Measurements from ENCODE around the gene SDHA.

DNA sequence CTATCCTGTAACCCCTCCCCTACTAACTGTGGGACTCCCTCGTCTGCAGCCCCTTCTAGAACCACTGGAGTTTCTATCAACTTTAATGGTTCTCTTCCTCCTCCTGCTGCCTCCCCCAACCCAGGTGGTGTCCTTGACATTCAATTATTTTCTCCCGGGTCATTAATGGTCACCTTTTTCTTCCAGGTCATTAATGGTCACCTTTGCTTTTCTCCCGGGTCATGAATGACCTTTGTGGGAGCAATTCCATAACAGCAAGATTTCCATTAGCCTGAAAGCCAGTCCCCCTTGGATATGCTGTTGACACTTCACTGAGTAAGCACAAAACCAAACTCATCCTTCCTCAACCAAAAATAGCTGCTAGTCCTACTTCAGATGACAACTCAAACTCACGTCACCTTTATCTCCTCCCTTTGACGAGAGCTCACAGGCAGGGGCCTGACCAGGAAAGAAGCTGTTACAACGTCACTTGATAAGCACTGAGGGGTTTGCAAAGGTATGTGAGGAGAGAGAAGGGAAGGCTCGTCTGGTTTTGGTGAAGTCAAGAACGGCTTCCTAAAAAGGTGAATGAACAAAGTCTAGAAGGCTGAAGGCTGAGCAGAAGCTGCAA is 11.1 kb upstream of the SDHA start:
- TF ChIP-seq, protein P1, sequence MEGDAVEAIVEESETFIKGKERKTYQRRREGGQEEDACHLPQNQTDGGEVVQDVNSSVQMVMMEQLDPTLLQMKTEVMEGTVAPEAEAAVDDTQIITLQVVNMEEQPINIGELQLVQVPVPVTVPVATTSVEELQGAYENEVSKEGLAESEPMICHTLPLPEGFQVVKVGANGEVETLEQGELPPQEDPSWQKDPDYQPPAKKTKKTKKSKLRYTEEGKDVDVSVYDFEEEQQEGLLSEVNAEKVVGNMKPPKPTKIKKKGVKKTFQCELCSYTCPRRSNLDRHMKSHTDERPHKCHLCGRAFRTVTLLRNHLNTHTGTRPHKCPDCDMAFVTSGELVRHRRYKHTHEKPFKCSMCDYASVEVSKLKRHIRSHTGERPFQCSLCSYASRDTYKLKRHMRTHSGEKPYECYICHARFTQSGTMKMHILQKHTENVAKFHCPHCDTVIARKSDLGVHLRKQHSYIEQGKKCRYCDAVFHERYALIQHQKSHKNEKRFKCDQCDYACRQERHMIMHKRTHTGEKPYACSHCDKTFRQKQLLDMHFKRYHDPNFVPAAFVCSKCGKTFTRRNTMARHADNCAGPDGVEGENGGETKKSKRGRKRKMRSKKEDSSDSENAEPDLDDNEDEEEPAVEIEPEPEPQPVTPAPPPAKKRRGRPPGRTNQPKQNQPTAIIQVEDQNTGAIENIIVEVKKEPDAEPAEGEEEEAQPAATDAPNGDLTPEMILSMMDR (IDR thresholded peaks at IDR 0.05; ENCODE audit: low read depth, low read length): no peak
- TF ChIP-seq POLR2A (IDR thresholded peaks at IDR 0.05; ENCODE audit: extremely low read depth, insufficient read length) (no peak), MYC (IDR thresholded peaks at IDR 0.05; ENCODE audit: low read depth, low read length) (no peak)

Measured in NB4 (cell line).